ENCODE measurements around the gene RAD21L1. TPM values are rescaled to one million over a fixed set of nuclear protein-coding genes. Genes with fewer than 3 reads are reported as not detected.
"Not testable (repeated sequence)": the region's sequence is repeated elsewhere in the genome, so short reads cannot be mapped to it uniquely, and the experiment has no call there.

The RAD21L1 gene
- total RNA-seq, 4 donors from 2014 or later: 0.39 TPM; not detected in 3

- DNase-seq (ENCODE audit: low spot score in 2 of 2): no peak
- H3K4me1 ChIP-seq: peaks cover 0 to 7% (median 4%) of the 10 kb centered on the region in 4 donors
- WGBS, 2 donors: 70 to 78% methylated on average over 4 of the region's 4 CpGs
- H3K4me3 ChIP-seq: no peak overlapping the region
- H3K27ac ChIP-seq: no peak overlapping the region
- peaks cover 0 to 4% of the 10 kb centered on the region in 2 donors for H3K27me3 ChIP-seq
- no peaks in the 10 kb centered on the region for H3K9me3 ChIP-seq
- TF ChIP-seq EP300 (IDR thresholded peaks at IDR 0.05) (no peak), CTCF (IDR thresholded peaks at IDR 0.05) (no peak), POLR2A (IDR thresholded peaks at IDR 0.05) (no peak)
- H3K36me3 ChIP-seq: no peaks in the 10 kb centered on the region
Measured at GRCh38 chr20:1214838-1215261, 11.0 kb upstream of the RAD21L1 start.

DNA sequence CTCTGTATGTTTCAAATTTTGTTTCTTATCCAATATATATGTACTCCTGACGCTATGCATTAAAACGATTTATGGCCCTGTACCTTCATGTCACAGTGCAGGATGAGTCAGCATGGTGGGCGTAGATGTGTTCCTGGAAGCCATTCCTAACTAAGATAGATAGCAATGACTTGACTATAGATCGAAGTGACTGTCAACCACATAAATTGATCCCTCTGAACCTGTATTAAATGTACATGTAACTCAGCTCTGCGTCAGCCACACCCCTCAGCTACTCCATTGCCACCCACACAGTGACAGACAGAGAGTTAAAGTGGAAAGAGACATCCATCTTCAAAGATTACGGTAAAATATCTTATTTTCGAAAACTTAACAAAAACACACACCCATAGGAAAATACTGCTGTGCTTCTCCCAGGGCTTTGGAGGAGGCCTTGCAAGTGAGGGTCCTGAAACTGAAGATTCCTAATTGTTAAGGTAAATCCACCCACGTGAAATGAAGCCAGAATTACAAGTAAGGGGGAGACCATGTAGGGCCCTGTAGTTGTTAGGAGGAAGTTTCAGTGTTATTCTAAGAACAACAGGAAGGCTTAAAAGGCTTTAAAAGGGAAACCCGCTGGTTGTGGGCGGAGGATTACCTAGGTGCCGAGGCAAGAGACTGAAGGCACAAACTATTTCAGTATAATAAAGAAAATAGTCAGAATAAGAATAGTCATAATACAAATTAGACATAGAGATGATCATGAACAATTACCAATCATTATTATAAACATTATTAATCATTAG is 10.3 kb upstream of the RAD21L1 start:
- Histone ChIP-seq H3K27ac (no peak overlapping the region), H3K9me3 (no peaks in the 10 kb centered on the region), H3K27me3 (peaks cover 0 to 4% of the 10 kb centered on the region in 2 donors), H3K36me3 (no peaks in the 10 kb centered on the region), H3K4me3 (no peak overlapping the region), H3K4me1 (peaks cover 0 to 7% (median 4%) of the 10 kb centered on the region in 4 donors)
- whole genome bisulfite sequencing, 2 donors: 72 to 74% methylated on average over 11 of the region's 11 CpGs
- no peak for DNase-seq (ENCODE audit: low spot score in 2 of 2)
- TF ChIP-seq EP300 (IDR thresholded peaks at IDR 0.05) (no peak), POLR2A (IDR thresholded peaks at IDR 0.05) (no peak), CTCF (IDR thresholded peaks at IDR 0.05) (no peak)

DNA sequence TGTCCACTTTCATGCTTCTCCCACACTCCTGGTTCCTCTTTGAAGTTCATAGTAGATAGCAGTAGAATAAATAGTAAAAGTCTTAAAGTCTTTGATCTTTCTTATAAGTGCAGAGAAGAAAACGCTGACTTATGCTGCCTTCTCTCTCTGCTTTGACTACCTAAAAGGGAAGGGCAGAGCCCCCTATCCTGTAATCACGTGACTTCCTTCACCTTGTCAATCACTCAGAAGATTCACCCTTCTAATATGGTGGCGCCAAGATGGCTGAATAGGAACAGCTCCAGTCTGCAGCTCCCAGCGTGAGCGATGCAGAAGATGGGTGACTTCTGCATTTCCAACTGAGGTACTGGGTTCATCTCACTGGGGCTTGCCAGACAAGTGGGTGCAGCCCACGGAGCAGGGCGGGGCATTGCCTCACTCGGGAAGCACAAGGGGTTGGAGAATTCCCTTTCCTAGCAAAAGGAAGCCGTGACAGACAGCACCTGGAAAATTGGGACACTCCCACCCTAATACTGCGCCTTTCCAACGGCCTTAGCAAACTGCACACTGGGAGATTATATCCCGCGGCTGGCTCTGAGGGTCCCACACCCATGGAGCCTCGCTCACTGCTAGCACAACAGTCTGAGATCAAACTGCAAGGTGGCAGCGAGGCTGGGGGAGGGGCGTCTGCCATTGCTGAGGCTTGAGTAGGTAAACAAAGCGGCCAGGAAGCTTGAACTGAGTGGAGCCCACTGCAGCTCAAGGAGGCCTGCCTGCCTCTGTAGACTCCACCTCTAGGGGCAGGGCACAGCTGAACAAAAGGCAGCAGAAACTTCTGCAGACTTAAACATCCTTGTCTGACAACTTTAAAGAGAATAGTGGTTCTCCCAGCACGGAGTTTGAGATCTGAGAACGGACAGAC is 9.1 kb upstream of the RAD21L1 start:
- not testable (repeated sequence) for DNase-seq (ENCODE audit: low spot score in 2 of 2); H3K4me1 ChIP-seq; H3K4me3 ChIP-seq; H3K27ac ChIP-seq; H3K36me3 ChIP-seq; H3K9me3 ChIP-seq; H3K27me3 ChIP-seq
- WGBS, 2 donors: 78 to 79% methylated on average over 17 to 19 of the region's 19 CpGs

- H3K27me3 ChIP-seq: peaks cover 0 to 18% of the 10 kb centered on the region in 2 donors
- H3K4me1 ChIP-seq: peaks cover 0 to 22% (median 10%) of the 10 kb centered on the region in 4 donors
- not testable (repeated sequence) for H3K27ac ChIP-seq; H3K4me3 ChIP-seq; DNase-seq (ENCODE audit: low spot score in 2 of 2); H3K36me3 ChIP-seq
- peaks cover 0 to 18% (median 0%) of the 10 kb centered on the region in 4 donors for H3K9me3 ChIP-seq
- WGBS, 2 donors: 81 to 84% methylated on average over 4 of the region's 4 CpGs
Measured at GRCh38 chr20:1222750-1223149, 3.1 kb upstream of the RAD21L1 start.

DNA sequence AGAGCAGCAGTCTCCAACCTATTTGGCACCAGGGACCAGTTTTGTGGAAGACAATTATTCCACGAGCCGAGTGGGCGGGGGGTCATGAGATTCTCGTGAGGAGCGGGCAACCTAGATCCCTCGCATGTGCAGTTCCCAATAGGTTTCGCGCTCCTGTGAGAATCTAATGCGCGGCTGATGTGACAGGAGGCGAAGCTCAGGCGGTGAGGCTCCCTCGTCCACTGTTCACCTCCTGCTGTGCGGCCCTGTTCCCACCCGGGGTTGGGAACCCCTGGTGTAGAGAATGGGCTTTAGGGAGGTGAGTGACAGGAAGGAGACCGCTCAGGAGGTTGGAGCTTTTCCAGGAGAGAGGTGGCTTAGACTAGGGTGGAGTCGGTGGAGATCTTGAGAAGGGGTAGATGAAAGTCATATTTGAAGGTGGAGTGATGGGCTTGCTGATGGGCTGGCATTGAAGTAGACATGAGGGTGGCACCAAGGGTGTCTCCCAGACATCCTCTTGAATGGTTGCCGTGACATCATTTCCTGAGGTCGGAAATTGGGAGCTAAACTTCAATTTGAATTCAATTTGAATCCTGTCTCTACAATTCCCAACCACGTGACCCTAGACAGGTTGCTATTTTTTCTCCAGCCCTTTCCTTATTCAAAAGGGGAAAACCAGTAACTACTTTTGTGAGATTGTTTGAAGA is 1.5 kb upstream of the RAD21L1 start:
- Histone ChIP-seq H3K4me3 (no peak overlapping the region), H3K36me3 (no peaks in the 10 kb centered on the region), H3K4me1 (peaks cover 0 to 22% (median 10%) of the 10 kb centered on the region in 4 donors), H3K27ac (no peak overlapping the region), H3K27me3 (peaks cover 4 to 34% of the 10 kb centered on the region in 2 donors), H3K9me3 (peaks cover 0 to 18% (median 0%) of the 10 kb centered on the region in 4 donors)
- 80 to 83% methylated on average over 20 of the region's 20 CpGs for WGBS, 2 donors
- DNase-seq (ENCODE audit: low spot score in 2 of 2): no peak
- TF ChIP-seq CTCF (IDR thresholded peaks at IDR 0.05) (no peak), POLR2A (IDR thresholded peaks at IDR 0.05) (no peak), EP300 (IDR thresholded peaks at IDR 0.05) (no peak)
